HepG2 (cell line): Measurements from ENCODE around the gene EEF1AKMT3. TPM values are rescaled to one million over a fixed set of nuclear protein-coding genes. Genes with fewer than 3 reads are reported as not detected.
A peak's percentile ranks its signal among the peaks of the same experiment; 100 is the strongest.

Experiments used
- ATAC-seq: fragments of 200-7000 bp; cut with Tn5 transposase; 3 replicates; pipeline ENCODE4 v1.9.1; 2020; ENCODE audit warnings: mild to moderate bottlenecking, moderate library complexity
- BruUV-seq: library from RNA; stranded (reverse); fragments of 400-500 nt; replicated peaks from 2 replicates; lab custom pipeline; 2021; lab: Mats Ljungman, UMichigan
- CTCF ChIA-PET: fragments of 300-600 bp; formaldehyde crosslinking; extraction: SDS; loops from one replicate; lab custom pipeline; 2021; ENCODE audit warnings: low total read pairs, inconsistent platforms, low intra/inter-chr PET ratio; lab: Yijun Ruan, JAX
- POLR2A ChIA-PET: fragments of 350-600 bp; sonication (Branson Sonifier 250); formaldehyde crosslinking; loops from one replicate; lab custom pipeline; 2020; ENCODE audit warnings: antibody characterized with exemption, inconsistent platforms; lab: Yijun Ruan, JAX
- DNase-seq: peaks from one replicate; pipeline ENCODE4 v3.0.0-alpha.2; 2015; ENCODE audit warnings: low spot score
- FAIRE-seq: peaks from 3 replicates; lab custom pipeline; 2011; peaks lifted over from hg19 to GRCh38; lab: Jason Lieb, UNC
- H2AFZ ChIP-seq: one replicate; pipeline ENCODE4 v1.6.1; 2011; ENCODE audit warnings: low read length, inconsistent platforms
- H3K27ac ChIP-seq: fragments of 300-600 bp; 3 replicates; pipeline ENCODE4 v1.8.0; 2011; ENCODE audit warnings: mixed run types, mild to moderate bottlenecking, mixed read lengths, low read length, inconsistent platforms; ENCODE audit not compliant: insufficient read depth; ENCODE audit errors: extremely low read length
- H3K27me3 ChIP-seq, 2 experiments: fragments of 200-600 bp in 1 of 2; 2 replicates in 1 of 2; 3 replicates in 1 of 2; pipeline versions ENCODE4 v1.6.0 to v1.8.0; 2011; ENCODE audit warnings: low read length in 2 of 2, mild to moderate bottlenecking in 2 of 2, moderate library complexity in 2 of 2, inconsistent platforms in 1 of 2; ENCODE audit not compliant: insufficient read depth in 2 of 2, control insufficient read depth in 1 of 2
- H3K36me3 ChIP-seq, 2 experiments: fragments of 200-600 bp in 1 of 2; replicated peaks in 1 of 2; 2 replicates in 1 of 2; 3 replicates in 1 of 2; pipeline versions ENCODE4 v1.5.1 to v1.8.0; 2011; ENCODE audit warnings: low read length in 2 of 2, inconsistent platforms in 1 of 2; ENCODE audit not compliant: insufficient read depth in 2 of 2, control insufficient read depth in 1 of 2
- H3K4me1 ChIP-seq: 2 replicates; pipeline ENCODE4 v1.5.1; 2012; ENCODE audit warnings: low read length, inconsistent platforms; ENCODE audit not compliant: insufficient read depth
- H3K4me2 ChIP-seq: 2 replicates; pipeline ENCODE4 v1.6.0; 2011; ENCODE audit warnings: low read depth, low read length, inconsistent platforms
- H3K4me3 ChIP-seq, 3 experiments: fragments of 200-600 bp in 1 of 3; sonication (generic), shearing (Covaris generic) in 1 of 3; replicated peaks in 1 of 3; 2 replicates each; pipeline ENCODE4 v1.5.1; 2011 to 2016; ENCODE audit warnings: low read length in 3 of 3, inconsistent platforms in 2 of 3, low read depth in 2 of 3, mild to moderate bottlenecking in 2 of 3, control low read depth in 1 of 3, mixed read lengths in 1 of 3; ENCODE audit not compliant: insufficient read depth in 1 of 3
- H3K79me2 ChIP-seq: one replicate; pipeline ENCODE4 v1.6.1; 2011; ENCODE audit warnings: low read length, inconsistent platforms; ENCODE audit not compliant: insufficient read depth
- H3K9ac ChIP-seq: 2 replicates; pipeline ENCODE4 v1.6.0; 2011; ENCODE audit warnings: mild to moderate bottlenecking, low read depth, low read length, inconsistent platforms; ENCODE audit not compliant: insufficient read depth
- H3K9me3 ChIP-seq: 2 replicates; pipeline ENCODE4 v1.5.1; 2012; ENCODE audit warnings: mild to moderate bottlenecking, low read length
- H4K20me1 ChIP-seq: 2 replicates; pipeline ENCODE4 v1.6.0; 2011; ENCODE audit warnings: inconsistent platforms, mild to moderate bottlenecking, low read length, moderate library complexity; ENCODE audit not compliant: insufficient read depth
- AGO2 ChIP-seq: fragments of 200-400 bp; formaldehyde crosslinking; optimal IDR thresholded peaks from 2 replicates; pipeline ENCODE3; 2017; ENCODE audit warnings: mild to moderate bottlenecking, low read depth, low read length, moderate library complexity
- POLR2G ChIP-seq: fragments of 200-400 bp; formaldehyde crosslinking; IDR thresholded peaks from 2 replicates; pipeline ENCODE4 v1.6.1; 2018; ENCODE audit warnings: mild to moderate bottlenecking, low read depth, low read length, moderate library complexity
- SKIL ChIP-seq: sonication (generic); formaldehyde crosslinking; IDR thresholded peaks from 2 replicates; pipeline ENCODE4 v1.8.0; 2022; ENCODE audit warnings: missing genetic modification reagents, mild to moderate bottlenecking, moderate library complexity, borderline replicate concordance
- ZNF607 ChIP-seq: sonication (generic); formaldehyde crosslinking; IDR thresholded peaks from 2 replicates; pipeline ENCODE4 v1.5.1; 2020; ENCODE audit warnings: missing genetic modification reagents, mild to moderate bottlenecking, borderline replicate concordance
- ZNF687 ChIP-seq: sonication (generic); formaldehyde crosslinking; IDR thresholded peaks from 2 replicates; pipeline ENCODE4 v1.5.1; 2020; ENCODE audit warnings: mild to moderate bottlenecking, missing genetic modification reagents, moderate library complexity
- WGBS: methylation state at CpG from one replicate; pipeline ENCODE4 v1.1.6; 2017; ENCODE audit warnings: low lambda C conversion rate; 5-methylcytosine and 5-hydroxymethylcytosine counted together
- in situ Hi-C: cut with HindIII; loops from 2 replicates; pipeline ENCODE4 v1.10.0; 2017; ENCODE audit warnings: low pct_unique_long_range_greater_than_20kb; ENCODE audit not compliant: extremely low pct_ligation_motif_present
- intact Hi-C: fragments of 100-400 bp; cut with micrococcal nuclease; formaldehyde crosslinking; loops from one replicate; pipeline ENCODE4 v1.10.0; 2022; ENCODE audit not compliant: unreplicated experiment
- polyA plus RNA-seq, 8 experiments: library from polyadenylated mRNA; depleted of rRNA in 3 of 8; stranded (reverse) in 7 of 8; unstranded in 1 of 8; fragments of >200 nt; fragmentation: Illumina TruSeq in 4 of 8; extraction: Trizol in 4 of 8; gene quantifications; 2 replicates each; pipeline versions ENCODE4 v1.2.1 to v1.2.3, GENCODE V29; 2011 to 2016; ENCODE audit warnings: low read depth in 4 of 8, missing spikeins in 1 of 8, mixed read lengths in 1 of 8; ENCODE audit not compliant: insufficient read depth in 1 of 8
- total RNA-seq, 5 experiments: library from RNA; depleted of rRNA; stranded (reverse); fragments of >200 nt; fragmentation: Illumina TruSeq; extraction: Trizol; gene quantifications; 2 replicates each; pipeline ENCODE4 v1.2.3, GENCODE V29; 2016; ENCODE audit warnings: low read depth in 1 of 5
- TF ChIP-seq, protein P1 (sequence below): sonication (generic); formaldehyde crosslinking; conservative IDR thresholded peaks from 2 replicates; pipeline ENCODE4 v1.4.0; 2020; ENCODE audit warnings: missing genetic modification reagents

The EEF1AKMT3 gene
- total and polyA plus RNA-seq, 2 of the 13 experiments (the other 11 are each of a cell fraction or from before 2014, with no cell fraction given) = 4.7 to 11.4 TPM

- no peak for TF ChIP-seq SKIL (CRISPR knock-in tag)
- TF ChIP-seq, protein P1, sequence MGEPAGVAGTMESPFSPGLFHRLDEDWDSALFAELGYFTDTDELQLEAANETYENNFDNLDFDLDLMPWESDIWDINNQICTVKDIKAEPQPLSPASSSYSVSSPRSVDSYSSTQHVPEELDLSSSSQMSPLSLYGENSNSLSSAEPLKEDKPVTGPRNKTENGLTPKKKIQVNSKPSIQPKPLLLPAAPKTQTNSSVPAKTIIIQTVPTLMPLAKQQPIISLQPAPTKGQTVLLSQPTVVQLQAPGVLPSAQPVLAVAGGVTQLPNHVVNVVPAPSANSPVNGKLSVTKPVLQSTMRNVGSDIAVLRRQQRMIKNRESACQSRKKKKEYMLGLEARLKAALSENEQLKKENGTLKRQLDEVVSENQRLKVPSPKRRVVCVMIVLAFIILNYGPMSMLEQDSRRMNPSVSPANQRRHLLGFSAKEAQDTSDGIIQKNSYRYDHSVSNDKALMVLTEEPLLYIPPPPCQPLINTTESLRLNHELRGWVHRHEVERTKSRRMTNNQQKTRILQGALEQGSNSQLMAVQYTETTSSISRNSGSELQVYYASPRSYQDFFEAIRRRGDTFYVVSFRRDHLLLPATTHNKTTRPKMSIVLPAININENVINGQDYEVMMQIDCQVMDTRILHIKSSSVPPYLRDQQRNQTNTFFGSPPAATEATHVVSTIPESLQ (CRISPR knock-in tag) = no peak
These were observed 48.8 kb upstream of the EEF1AKMT3 start (continued) for GRCh38 chr12:57723630-57723962.

GRCh38 chr12:57724003-57724935 lies 48.1 kb upstream of the EEF1AKMT3 start:
- TF ChIP-seq POLR2G = peak; percentile 37; the same call in 1 of the 2 replicates
- 0 out of 2 replicates have a peak, but pooled peaks have one; percentile 13 for TF ChIP-seq ZNF687 (CRISPR knock-in tag)
- no peak for TF ChIP-seq ZNF607
- peak; percentile 25 for TF ChIP-seq AGO2
- no peaks in the 10 kb centered on the region for H3K9me3 ChIP-seq
- BruUV-seq = no TSS peak
- no peaks in the 10 kb centered on the region for H3K79me2 ChIP-seq
- WGBS = 78% methylated on average over 4 of the region's 12 CpGs
- ChIA-PET CTCF (no interaction called here), POLR2A (interaction anchor here (0.6 kb wide), 1 partner anchor 139 kb away, joined by 3 read pairs; no protein-coding TSS in a partner anchor)
- no peak overlapping the region for H3K9ac ChIP-seq
- H3K27me3 ChIP-seq = peaks cover 0 to 2% of the 10 kb centered on the region in 2 experiments; a peak in 3 of 5 replicates
- no peak overlapping the region for H2AFZ ChIP-seq
- H4K20me1 ChIP-seq = no peaks in the 10 kb centered on the region
- DNase-seq = no peak
- H3K27ac ChIP-seq = no peak overlapping the region
- in situ Hi-C loops (no loop called here), intact Hi-C loops (no loop called here)
- H3K4me2 ChIP-seq = no peak overlapping the region
- FAIRE-seq = no peak
- H3K4me3 ChIP-seq = no peak overlapping the region
- no peak for ATAC-seq
- H3K36me3 ChIP-seq = peaks cover 4 to 18% of the 10 kb centered on the region in 2 experiments
- H3K4me1 ChIP-seq = peaks cover 5% of the 10 kb centered on the region; the same call in 1 of the 2 replicates
